SK-N-SH (cell line): ENCODE results near the gene MTMR12. TPM values are rescaled to one million over a fixed set of nuclear protein-coding genes. Genes with fewer than 3 reads are reported as not detected.

Source experiments
- CTCF ChIA-PET: fragments of 300-600, 350-600 bp; formaldehyde crosslinking; extraction: SDS; loops from one replicate; lab custom pipeline; 2021; lab: Yijun Ruan, JAX
- POLR2A ChIA-PET: fragments of 350-600 bp; sonication (Branson Sonifier 250); formaldehyde crosslinking; extraction: SDS; loops from one replicate; lab custom pipeline; 2020; ENCODE audit warnings: antibody characterized with exemption, inconsistent platforms; lab: Yijun Ruan, JAX
- DNase-seq: peaks from one replicate; pipeline ENCODE4 v3.0.0; 2012
- H2AFZ ChIP-seq: fragments of 200-600 bp; sonication (generic); 2 replicates; pipeline ENCODE4 v1.8.1; 2016; ENCODE audit warnings: antibody characterized with exemption, mild to moderate bottlenecking, low read depth
- H3F3A ChIP-seq: fragments of 200-600 bp; sonication (generic); replicated peaks from 2 replicates; pipeline ENCODE3; 2016; ENCODE audit warnings: antibody characterized with exemption, mild to moderate bottlenecking; ENCODE audit not compliant: insufficient read depth
- H3K27ac ChIP-seq, 2 experiments: fragments of 200-500 bp in 1 of 2; fragments of 200-600 bp in 1 of 2; sonication (Bioruptor generic) in 1 of 2; sonication (generic), shearing (Covaris generic) in 1 of 2; 2 replicates each; pipeline versions ENCODE4 v1.5.1 to v1.6.1; 2014 to 2016; ENCODE audit warnings: low read depth in 2 of 2, inconsistent platforms in 1 of 2, low read length in 1 of 2, mild to moderate bottlenecking in 1 of 2, mixed read lengths in 1 of 2
- H3K27me3 ChIP-seq: fragments of 200-600 bp; sonication (generic), shearing (Covaris generic); 2 replicates; pipeline ENCODE4 v1.6.1; 2016; ENCODE audit warnings: mixed run types; ENCODE audit not compliant: insufficient read depth
- H3K36me3 ChIP-seq, 2 experiments: fragments of 200-500 bp in 1 of 2; fragments of 200-600 bp in 1 of 2; sonication (Bioruptor generic) in 1 of 2; sonication (generic) in 1 of 2; replicated peaks in 1 of 2; 2 replicates each; pipeline versions ENCODE3 to v1.5.1; 2014 to 2016; ENCODE audit warnings: low read length in 1 of 2, mild to moderate bottlenecking in 1 of 2; ENCODE audit not compliant: insufficient read depth in 2 of 2, control insufficient read depth in 1 of 2
- H3K4me1 ChIP-seq, 2 experiments: fragments of 200-500 bp in 1 of 2; fragments of 200-600 bp in 1 of 2; sonication (Bioruptor generic) in 1 of 2; sonication (generic), shearing (Covaris generic) in 1 of 2; 2 replicates each; pipeline versions ENCODE4 v1.5.1 to v1.6.1; 2014 to 2016; ENCODE audit warnings: low read depth in 1 of 2, low read length in 1 of 2, mixed run types in 1 of 2; ENCODE audit not compliant: insufficient read depth in 2 of 2, control insufficient read depth in 1 of 2
- H3K4me2 ChIP-seq: fragments of 200-600 bp; sonication (generic), shearing (Covaris generic); 2 replicates; pipeline ENCODE4 v1.6.1; 2017; ENCODE audit warnings: mixed run types
- H3K4me3 ChIP-seq, 2 experiments: fragments of 200-500 bp in 1 of 2; fragments of 200-600 bp in 1 of 2; sonication (Bioruptor generic) in 1 of 2; sonication (generic), shearing (Covaris generic) in 1 of 2; 2 replicates each; pipeline versions ENCODE4 v1.5.1 to v1.8.1; 2014 to 2016; ENCODE audit warnings: low read depth in 2 of 2, inconsistent platforms in 1 of 2, low read length in 1 of 2, mild to moderate bottlenecking in 1 of 2, mixed read lengths in 1 of 2, moderate library complexity in 1 of 2
- H3K79me2 ChIP-seq: fragments of 200-600 bp; sonication (generic); 2 replicates; pipeline ENCODE4 v1.8.1; 2017; ENCODE audit warnings: mild to moderate bottlenecking; ENCODE audit not compliant: insufficient read depth
- H3K9ac ChIP-seq: fragments of 200-600 bp; sonication (generic); 2 replicates; pipeline ENCODE4 v1.6.1; 2017; ENCODE audit warnings: mixed run types
- H3K9me2 ChIP-seq: fragments of 200-600 bp; sonication (generic); 2 replicates; pipeline ENCODE4 v1.6.1; 2017; ENCODE audit warnings: mixed run types
- H3K9me3 ChIP-seq: fragments of 200-600 bp; sonication (generic); 2 replicates; pipeline ENCODE4 v1.6.1; 2017; ENCODE audit warnings: mixed run types, mild to moderate bottlenecking, moderate library complexity
- H4K20me1 ChIP-seq: fragments of 200-600 bp; sonication (generic); 2 replicates; pipeline ENCODE4 v1.6.1; 2017; ENCODE audit warnings: mild to moderate bottlenecking, mixed run types; ENCODE audit not compliant: insufficient read depth
- ELF1 ChIP-seq: IDR thresholded peaks from 2 replicates; pipeline ENCODE4 v1.4.0; 2012
- EP300 ChIP-seq, 2 experiments: IDR thresholded peaks; 2 replicates each; pipeline versions ENCODE4 v1.4.0 to v1.6.1; 2012; ENCODE audit warnings: borderline replicate concordance in 1 of 2, low read depth in 1 of 2, low read length in 1 of 2
- EZH2phosphoT487 ChIP-seq: fragments of 200-600 bp; sonication (generic); IDR thresholded peaks from 2 replicates; pipeline ENCODE4 v1.6.1; 2017; ENCODE audit warnings: low read depth, mixed run types, mild to moderate bottlenecking, antibody characterized with exemption, moderate library complexity, borderline replicate concordance
- FOSL2 ChIP-seq: IDR thresholded peaks from 2 replicates; pipeline ENCODE4 v1.4.0; 2012; ENCODE audit warnings: low read depth, mild to moderate bottlenecking, moderate library complexity, borderline replicate concordance
- FOXM1 ChIP-seq: IDR thresholded peaks from 2 replicates; pipeline ENCODE4 v1.4.0; 2012; ENCODE audit warnings: low read depth, mild to moderate bottlenecking
- JUND ChIP-seq: IDR thresholded peaks from 2 replicates; pipeline ENCODE4 v1.4.0; 2012
- POLR2AphosphoS5 ChIP-seq: IDR thresholded peaks from 2 replicates; pipeline ENCODE4 v1.6.1; 2012; ENCODE audit warnings: low read depth, low read length
- RXRA ChIP-seq: IDR thresholded peaks from 2 replicates; pipeline ENCODE4 v1.4.0; 2012; ENCODE audit warnings: low read depth, mild to moderate bottlenecking, borderline replicate concordance
- SIN3A ChIP-seq: IDR thresholded peaks from 2 replicates; pipeline ENCODE4 v1.6.1; 2012; ENCODE audit warnings: low read depth, mild to moderate bottlenecking, low read length, moderate library complexity, borderline replicate concordance
- SMC3 ChIP-seq: IDR thresholded peaks from 2 replicates; pipeline ENCODE4 v1.6.1; 2012; ENCODE audit warnings: low read depth, low read length, improper control_type of control experiment
- TAF1 ChIP-seq: IDR thresholded peaks from 2 replicates; pipeline ENCODE4 v1.6.1; 2012; ENCODE audit warnings: low read depth, mild to moderate bottlenecking, low read length, moderate library complexity, borderline replicate concordance
- TCF12 ChIP-seq: IDR thresholded peaks from 2 replicates; pipeline ENCODE4 v1.4.0; 2012
- TEAD4 ChIP-seq: IDR thresholded peaks from 2 replicates; pipeline ENCODE4 v1.4.0; 2012; ENCODE audit warnings: mild to moderate bottlenecking, borderline replicate concordance; ENCODE audit not compliant: insufficient read depth
- YY1 ChIP-seq: IDR thresholded peaks from 2 replicates; pipeline ENCODE4 v1.4.0; 2012; ENCODE audit warnings: low read depth, mild to moderate bottlenecking
- WGBS: methylation state at CpG from one replicate; pipeline ENCODE4 v1.1.6; 2017; ENCODE audit warnings: low lambda C conversion rate; 5-methylcytosine and 5-hydroxymethylcytosine counted together
- polyA plus RNA-seq, 3 experiments: library from polyadenylated mRNA; depleted of rRNA; stranded (reverse); fragments of >200 nt; gene quantifications; 2 replicates each; pipeline ENCODE4 v1.2.3, GENCODE V29; 2012
- TF ChIP-seq, protein P1 (sequence below): IDR thresholded peaks from 2 replicates; pipeline ENCODE4; 2012
- TF ChIP-seq, protein P2 (sequence below): IDR thresholded peaks from 2 replicates; pipeline ENCODE4 v1.4.0; 2012; ENCODE audit warnings: low read depth, borderline replicate concordance
- TF ChIP-seq, protein P3 (sequence below): IDR thresholded peaks from 2 replicates; pipeline ENCODE4 v1.6.1; 2012; ENCODE audit warnings: mild to moderate bottlenecking, low read depth, low read length, moderate library complexity
- TF ChIP-seq, protein P4 (sequence below): fragments of 150-350 bp; IDR thresholded peaks from 2 replicates; pipeline ENCODE4 v1.6.1; 2016; ENCODE audit warnings: mild to moderate bottlenecking, low read depth, low read length
- TF ChIP-seq, protein P5 (sequence below): fragments of 150-350 bp; IDR thresholded peaks from 2 replicates; pipeline ENCODE4 v1.6.1; 2017; ENCODE audit warnings: antibody characterized with exemption, low read length, low read depth, borderline replicate concordance

MTMR12 gene
- polyA plus RNA-seq, 1 of the 3 experiments (the other 2 are of a cell fraction) = 10.9 TPM

DNA sequence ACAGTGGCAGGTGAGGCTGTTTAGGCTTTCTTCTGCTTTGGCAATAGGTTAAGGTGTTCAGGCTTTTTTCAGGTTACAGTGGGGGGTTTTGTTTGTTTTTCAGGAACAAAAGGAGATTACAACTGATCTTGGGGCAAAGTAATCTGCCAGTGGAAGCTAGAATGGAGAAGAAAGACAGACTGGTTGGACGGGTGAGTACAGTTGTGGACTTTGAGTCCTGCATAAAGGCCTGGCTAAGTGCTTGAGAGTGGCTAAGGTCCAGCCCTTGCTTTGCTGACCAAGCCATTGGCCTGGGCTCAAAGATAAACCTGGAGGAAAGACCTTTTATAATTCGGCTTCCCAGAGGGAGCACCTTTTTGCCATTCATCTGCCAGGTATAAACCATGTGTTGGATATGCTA, 63.1 kb downstream of the MTMR12 start:
- Histone ChIP-seq H3F3A (peaks cover 5% of the 10 kb centered on the region), H3K9me3 (no peaks in the 10 kb centered on the region), H3K4me1 (no peaks in the 10 kb centered on the region), H3K4me3 (no peak overlapping the region), H3K27ac (no peak overlapping the region), H3K9ac (no peak overlapping the region), H3K36me3 (peaks cover 46 to 61% of the 10 kb centered on the region in 2 experiments), H3K27me3 (no peaks in the 10 kb centered on the region), H2AFZ (no peak overlapping the region), H3K9me2 (no peaks in the 10 kb centered on the region), H3K4me2 (no peak overlapping the region), H3K79me2 (no peaks in the 10 kb centered on the region), H4K20me1 (no peaks in the 10 kb centered on the region)
- DNase-seq = no peak
- 94% methylated on average over 2 of the region's 2 CpGs for WGBS
- ChIA-PET CTCF (interaction anchor here (2.6 kb wide), 1 partner anchor 18 kb away, joined by 12 read pairs; no protein-coding TSS in a partner anchor), POLR2A (no interaction called here)
- TF ChIP-seq RXRA (no peak), EZH2phosphoT487 (no peak), JUND (no peak)

DNA sequence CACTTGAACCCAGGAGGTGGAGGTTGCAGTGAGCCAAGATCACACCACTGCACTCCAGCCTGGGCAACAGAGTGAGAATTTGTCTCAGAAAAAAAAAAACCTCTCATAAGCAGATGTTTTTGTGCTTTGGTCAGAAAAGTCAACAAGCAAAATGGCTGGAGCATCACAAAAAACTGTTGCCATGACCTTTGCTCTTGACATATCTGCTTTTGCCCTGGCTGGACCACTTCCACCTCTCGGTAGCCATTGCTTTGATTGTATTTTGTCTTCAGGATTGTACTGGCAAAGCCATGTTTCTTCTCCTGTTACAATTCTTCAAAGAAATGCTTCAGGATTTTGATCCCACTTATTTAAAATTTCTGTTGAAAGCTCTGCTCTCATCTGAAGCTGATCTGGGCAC, 67.0 kb downstream of the MTMR12 start:
- no peak overlapping the region for H3K4me2 ChIP-seq
- H3K27me3 ChIP-seq = no peaks in the 10 kb centered on the region
- no peaks in the 10 kb centered on the region for H4K20me1 ChIP-seq
- no peaks in the 10 kb centered on the region for H3K9me3 ChIP-seq
- no peak overlapping the region for H3K9ac ChIP-seq
- CTCF ChIA-PET = interaction anchor here (2.4 kb wide), 1 partner anchor 83 kb away, joined by 9 read pairs; no protein-coding TSS in a partner anchor
- POLR2A ChIA-PET = no interaction called here
- no peak for DNase-seq
- WGBS = 94% methylated on average over 1 of the region's 1 CpG
- H3K4me1 ChIP-seq = no peaks in the 10 kb centered on the region
- H3K9me2 ChIP-seq = no peaks in the 10 kb centered on the region
- H3K36me3 ChIP-seq = peaks cover 42 to 64% of the 10 kb centered on the region in 2 experiments
- H2AFZ ChIP-seq = no peak overlapping the region
- no peaks in the 10 kb centered on the region for H3K79me2 ChIP-seq
- no peaks in the 10 kb centered on the region for H3F3A ChIP-seq
- no peak overlapping the region for H3K4me3 ChIP-seq
- H3K27ac ChIP-seq = no peak overlapping the region
- TF ChIP-seq, protein P1, sequence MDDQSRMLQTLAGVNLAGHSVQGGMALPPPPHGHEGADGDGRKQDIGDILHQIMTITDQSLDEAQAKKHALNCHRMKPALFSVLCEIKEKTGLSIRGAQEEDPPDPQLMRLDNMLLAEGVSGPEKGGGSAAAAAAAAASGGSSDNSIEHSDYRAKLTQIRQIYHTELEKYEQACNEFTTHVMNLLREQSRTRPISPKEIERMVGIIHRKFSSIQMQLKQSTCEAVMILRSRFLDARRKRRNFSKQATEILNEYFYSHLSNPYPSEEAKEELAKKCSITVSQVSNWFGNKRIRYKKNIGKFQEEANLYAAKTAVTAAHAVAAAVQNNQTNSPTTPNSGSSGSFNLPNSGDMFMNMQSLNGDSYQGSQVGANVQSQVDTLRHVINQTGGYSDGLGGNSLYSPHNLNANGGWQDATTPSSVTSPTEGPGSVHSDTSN = no peak
- TF ChIP-seq SMC3 (no peak), FOSL2 (no peak), EP300 (IDR thresholded peaks at IDR 0.05; ENCODE audit: borderline replicate concordance in 1 of 2, low read depth in 1 of 2, low read length in 1 of 2) (no peak), FOXM1 (no peak), YY1 (no peak), JUND (no peak), SIN3A (no peak), ELF1 (no peak), TCF12 (no peak), TAF1 (no peak), TEAD4 (no peak), POLR2AphosphoS5 (no peak)
- TF ChIP-seq, protein P2, sequence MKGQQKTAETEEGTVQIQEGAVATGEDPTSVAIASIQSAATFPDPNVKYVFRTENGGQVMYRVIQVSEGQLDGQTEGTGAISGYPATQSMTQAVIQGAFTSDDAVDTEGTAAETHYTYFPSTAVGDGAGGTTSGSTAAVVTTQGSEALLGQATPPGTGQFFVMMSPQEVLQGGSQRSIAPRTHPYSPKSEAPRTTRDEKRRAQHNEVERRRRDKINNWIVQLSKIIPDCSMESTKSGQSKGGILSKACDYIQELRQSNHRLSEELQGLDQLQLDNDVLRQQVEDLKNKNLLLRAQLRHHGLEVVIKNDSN = no peak
- TF ChIP-seq, protein P3, sequence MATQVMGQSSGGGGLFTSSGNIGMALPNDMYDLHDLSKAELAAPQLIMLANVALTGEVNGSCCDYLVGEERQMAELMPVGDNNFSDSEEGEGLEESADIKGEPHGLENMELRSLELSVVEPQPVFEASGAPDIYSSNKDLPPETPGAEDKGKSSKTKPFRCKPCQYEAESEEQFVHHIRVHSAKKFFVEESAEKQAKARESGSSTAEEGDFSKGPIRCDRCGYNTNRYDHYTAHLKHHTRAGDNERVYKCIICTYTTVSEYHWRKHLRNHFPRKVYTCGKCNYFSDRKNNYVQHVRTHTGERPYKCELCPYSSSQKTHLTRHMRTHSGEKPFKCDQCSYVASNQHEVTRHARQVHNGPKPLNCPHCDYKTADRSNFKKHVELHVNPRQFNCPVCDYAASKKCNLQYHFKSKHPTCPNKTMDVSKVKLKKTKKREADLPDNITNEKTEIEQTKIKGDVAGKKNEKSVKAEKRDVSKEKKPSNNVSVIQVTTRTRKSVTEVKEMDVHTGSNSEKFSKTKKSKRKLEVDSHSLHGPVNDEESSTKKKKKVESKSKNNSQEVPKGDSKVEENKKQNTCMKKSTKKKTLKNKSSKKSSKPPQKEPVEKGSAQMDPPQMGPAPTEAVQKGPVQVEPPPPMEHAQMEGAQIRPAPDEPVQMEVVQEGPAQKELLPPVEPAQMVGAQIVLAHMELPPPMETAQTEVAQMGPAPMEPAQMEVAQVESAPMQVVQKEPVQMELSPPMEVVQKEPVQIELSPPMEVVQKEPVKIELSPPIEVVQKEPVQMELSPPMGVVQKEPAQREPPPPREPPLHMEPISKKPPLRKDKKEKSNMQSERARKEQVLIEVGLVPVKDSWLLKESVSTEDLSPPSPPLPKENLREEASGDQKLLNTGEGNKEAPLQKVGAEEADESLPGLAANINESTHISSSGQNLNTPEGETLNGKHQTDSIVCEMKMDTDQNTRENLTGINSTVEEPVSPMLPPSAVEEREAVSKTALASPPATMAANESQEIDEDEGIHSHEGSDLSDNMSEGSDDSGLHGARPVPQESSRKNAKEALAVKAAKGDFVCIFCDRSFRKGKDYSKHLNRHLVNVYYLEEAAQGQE = no peak
- TF ChIP-seq, protein P4, sequence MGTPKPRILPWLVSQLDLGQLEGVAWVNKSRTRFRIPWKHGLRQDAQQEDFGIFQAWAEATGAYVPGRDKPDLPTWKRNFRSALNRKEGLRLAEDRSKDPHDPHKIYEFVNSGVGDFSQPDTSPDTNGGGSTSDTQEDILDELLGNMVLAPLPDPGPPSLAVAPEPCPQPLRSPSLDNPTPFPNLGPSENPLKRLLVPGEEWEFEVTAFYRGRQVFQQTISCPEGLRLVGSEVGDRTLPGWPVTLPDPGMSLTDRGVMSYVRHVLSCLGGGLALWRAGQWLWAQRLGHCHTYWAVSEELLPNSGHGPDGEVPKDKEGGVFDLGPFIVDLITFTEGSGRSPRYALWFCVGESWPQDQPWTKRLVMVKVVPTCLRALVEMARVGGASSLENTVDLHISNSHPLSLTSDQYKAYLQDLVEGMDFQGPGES = no peak
- TF ChIP-seq, protein P5, sequence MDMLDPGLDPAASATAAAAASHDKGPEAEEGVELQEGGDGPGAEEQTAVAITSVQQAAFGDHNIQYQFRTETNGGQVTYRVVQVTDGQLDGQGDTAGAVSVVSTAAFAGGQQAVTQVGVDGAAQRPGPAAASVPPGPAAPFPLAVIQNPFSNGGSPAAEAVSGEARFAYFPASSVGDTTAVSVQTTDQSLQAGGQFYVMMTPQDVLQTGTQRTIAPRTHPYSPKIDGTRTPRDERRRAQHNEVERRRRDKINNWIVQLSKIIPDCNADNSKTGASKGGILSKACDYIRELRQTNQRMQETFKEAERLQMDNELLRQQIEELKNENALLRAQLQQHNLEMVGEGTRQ = no peak
